ENCODE measurements around the gene EHMT1. TPM values are rescaled to one million over a fixed set of nuclear protein-coding genes. Genes with fewer than 3 reads are reported as not detected.
A peak's percentile ranks its signal among the peaks of the same experiment; 100 is the strongest.

The EHMT1 gene
- total RNA-seq, 2 experiments from 2014 or later, result 80.6 to 87.8 TPM

DNA sequence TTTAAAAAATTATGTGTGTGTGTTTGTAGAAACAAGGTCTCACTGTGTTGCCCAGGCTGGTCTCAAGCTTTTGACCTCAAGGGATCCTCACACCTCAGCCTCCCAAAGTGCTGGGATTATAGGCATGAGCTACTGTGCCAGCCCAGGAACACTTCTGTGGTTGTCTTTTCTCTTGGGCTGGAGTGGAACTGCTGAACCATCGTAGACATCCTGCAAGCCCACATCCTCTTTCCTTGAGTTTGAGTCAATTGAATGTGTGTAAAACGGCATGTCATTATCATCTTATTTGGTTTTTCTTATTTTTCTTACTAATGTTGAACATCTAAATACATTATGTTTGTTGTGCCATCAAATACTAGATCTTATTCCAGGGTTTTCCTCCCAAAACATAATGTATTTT, 40.0 kb downstream of the EHMT1 start:
- no peaks in the 10 kb centered on the region for H3K27me3 Mint-ChIP-seq
- no peak for DNase-seq
- H3K4me1 Mint-ChIP-seq (ENCODE audit: low read depth), result peaks cover 45% of the 10 kb centered on the region
- no peak overlapping the region for H3K4me3 Mint-ChIP-seq
- H3K36me3 ChIP-seq (ENCODE audit: insufficient read depth, low read length), result peaks cover 4% of the 10 kb centered on the region
- ChIA-PET POLR2A (no interaction called here), CTCF (interaction anchor here (1.2 kb wide), 1 partner anchor 14 kb away, joined by 3 read pairs; no protein-coding TSS in a partner anchor)
- intact Hi-C loops (cut with DNase I, micrococcal nuclease), result no loop called here
- TF ChIP-seq, protein P1, sequence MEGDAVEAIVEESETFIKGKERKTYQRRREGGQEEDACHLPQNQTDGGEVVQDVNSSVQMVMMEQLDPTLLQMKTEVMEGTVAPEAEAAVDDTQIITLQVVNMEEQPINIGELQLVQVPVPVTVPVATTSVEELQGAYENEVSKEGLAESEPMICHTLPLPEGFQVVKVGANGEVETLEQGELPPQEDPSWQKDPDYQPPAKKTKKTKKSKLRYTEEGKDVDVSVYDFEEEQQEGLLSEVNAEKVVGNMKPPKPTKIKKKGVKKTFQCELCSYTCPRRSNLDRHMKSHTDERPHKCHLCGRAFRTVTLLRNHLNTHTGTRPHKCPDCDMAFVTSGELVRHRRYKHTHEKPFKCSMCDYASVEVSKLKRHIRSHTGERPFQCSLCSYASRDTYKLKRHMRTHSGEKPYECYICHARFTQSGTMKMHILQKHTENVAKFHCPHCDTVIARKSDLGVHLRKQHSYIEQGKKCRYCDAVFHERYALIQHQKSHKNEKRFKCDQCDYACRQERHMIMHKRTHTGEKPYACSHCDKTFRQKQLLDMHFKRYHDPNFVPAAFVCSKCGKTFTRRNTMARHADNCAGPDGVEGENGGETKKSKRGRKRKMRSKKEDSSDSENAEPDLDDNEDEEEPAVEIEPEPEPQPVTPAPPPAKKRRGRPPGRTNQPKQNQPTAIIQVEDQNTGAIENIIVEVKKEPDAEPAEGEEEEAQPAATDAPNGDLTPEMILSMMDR (IDR thresholded peaks at IDR 0.05), result no peak
- no peaks in the 10 kb centered on the region for H3K9me3 ChIP-seq (ENCODE audit: control insufficient read depth in 1 of 2, insufficient read depth in 1 of 2, low read length in 2 of 2)
- H3K4me3 ChIP-seq (ENCODE audit: low read length), result no peak overlapping the region
- no peak for ATAC-seq (ENCODE audit: poor library complexity)
- H3K27ac Mint-ChIP-seq, result no peak overlapping the region
- no peaks in the 10 kb centered on the region for H3K9me3 Mint-ChIP-seq
- H3K27ac ChIP-seq (ENCODE audit: low read depth in 1 of 2, low read length in 2 of 2), result no peak overlapping the region
- H3K4me1 ChIP-seq (ENCODE audit: insufficient read depth, low read length), result peaks cover 8% of the 10 kb centered on the region
- peaks cover 37% of the 10 kb centered on the region for H3K36me3 Mint-ChIP-seq (ENCODE audit: low read depth)
- no peaks in the 10 kb centered on the region for H3K27me3 ChIP-seq (ENCODE audit: control insufficient read depth in 1 of 2, insufficient read depth in 2 of 2, low read length in 2 of 2)

DNA sequence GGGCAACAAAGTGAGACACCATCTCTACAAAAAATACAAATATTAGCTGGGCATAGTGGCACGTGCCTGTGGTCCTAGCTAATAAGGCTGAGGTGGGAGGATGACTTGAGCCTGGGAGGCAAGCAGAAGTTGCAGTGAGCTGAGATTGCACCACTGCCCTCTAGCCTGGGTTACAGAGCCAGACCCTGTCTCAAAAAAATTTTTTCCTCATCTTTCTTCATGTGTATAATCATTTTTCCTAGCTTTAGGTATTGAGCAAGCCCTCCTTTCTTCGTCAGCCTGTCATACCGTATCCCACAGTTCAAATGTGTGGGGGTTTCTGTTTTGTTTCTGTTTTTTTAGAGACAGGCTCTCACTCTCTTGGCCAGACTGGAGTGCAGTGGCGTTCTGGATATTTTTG, 41.3 kb downstream of the EHMT1 start:
- H3K27me3 ChIP-seq (ENCODE audit: control insufficient read depth in 1 of 2, insufficient read depth in 2 of 2, low read length in 2 of 2), result no peaks in the 10 kb centered on the region
- Mint-ChIP-seq H3K4me1 (ENCODE audit: low read depth) (peaks cover 53% of the 10 kb centered on the region), H3K27ac (peak overlapping the region; percentile 27), H3K4me3 (no peak overlapping the region), H3K27me3 (no peaks in the 10 kb centered on the region), H3K36me3 (ENCODE audit: low read depth) (peaks cover 34% of the 10 kb centered on the region), H3K9me3 (no peaks in the 10 kb centered on the region)
- no peak overlapping the region for H3K4me3 ChIP-seq (ENCODE audit: low read length)
- ChIA-PET POLR2A (no interaction called here), CTCF (no interaction called here)
- ATAC-seq (ENCODE audit: poor library complexity), result no peak
- peaks cover 8% of the 10 kb centered on the region for H3K4me1 ChIP-seq (ENCODE audit: insufficient read depth, low read length)
- H3K27ac ChIP-seq (ENCODE audit: low read depth in 1 of 2, low read length in 2 of 2), result no peak overlapping the region
- H3K36me3 ChIP-seq (ENCODE audit: insufficient read depth, low read length), result peaks cover 4% of the 10 kb centered on the region
- TF ChIP-seq, protein P1 (IDR thresholded peaks at IDR 0.05), result no peak
- H3K9me3 ChIP-seq (ENCODE audit: control insufficient read depth in 1 of 2, insufficient read depth in 1 of 2, low read length in 2 of 2), result no peaks in the 10 kb centered on the region
- DNase-seq, result no peak
- intact Hi-C loops (cut with DNase I, micrococcal nuclease), result no loop called here

DNA sequence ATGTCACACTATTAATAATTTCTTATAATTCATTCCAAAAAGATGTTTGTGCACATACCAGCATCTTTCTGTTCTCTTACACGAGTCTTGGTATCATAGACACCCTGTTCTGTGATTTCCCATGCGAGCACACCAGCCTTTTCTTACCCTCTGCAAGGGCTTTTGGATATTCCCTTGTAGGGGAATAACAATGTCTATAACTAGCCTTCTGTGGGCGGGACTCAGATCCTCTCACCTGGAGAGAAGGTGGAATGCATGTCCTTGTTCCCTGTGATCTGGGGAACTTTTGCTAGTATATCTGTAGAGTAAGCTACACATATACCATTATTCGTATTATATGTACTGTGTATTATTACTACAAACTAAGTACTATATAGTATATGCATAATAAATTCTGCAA, 44.8 kb downstream of the EHMT1 start:
- peaks cover 59% of the 10 kb centered on the region for H3K4me1 Mint-ChIP-seq (ENCODE audit: low read depth)
- no peak for ATAC-seq (ENCODE audit: poor library complexity)

More for the DNA sequence above, 44.8 kb downstream of the EHMT1 start:
- no peak overlapping the region for H3K4me3 ChIP-seq (ENCODE audit: low read length)
- TF ChIP-seq, protein P1 (IDR thresholded peaks at IDR 0.05), result no peak
- CTCF ChIA-PET, result interaction anchor here (1.8 kb wide), 1 partner anchor 10 kb away, joined by 3 read pairs; no protein-coding TSS in a partner anchor
- no peak overlapping the region for H3K27ac ChIP-seq (ENCODE audit: low read depth in 1 of 2, low read length in 2 of 2)
- Mint-ChIP-seq H3K4me3 (no peak overlapping the region), H3K27me3 (no peaks in the 10 kb centered on the region), H3K9me3 (no peaks in the 10 kb centered on the region), H3K27ac (peak overlapping the region; percentile 60), H3K36me3 (ENCODE audit: low read depth) (peaks cover 32% of the 10 kb centered on the region)
- H3K27me3 ChIP-seq (ENCODE audit: control insufficient read depth in 1 of 2, insufficient read depth in 2 of 2, low read length in 2 of 2), result no peaks in the 10 kb centered on the region
- H3K9me3 ChIP-seq (ENCODE audit: control insufficient read depth in 1 of 2, insufficient read depth in 1 of 2, low read length in 2 of 2), result no peaks in the 10 kb centered on the region
- H3K36me3 ChIP-seq (ENCODE audit: insufficient read depth, low read length), result peaks cover 11% of the 10 kb centered on the region
- intact Hi-C loops (cut with DNase I, micrococcal nuclease), result no loop called here
- POLR2A ChIA-PET, result no interaction called here
- no peak for DNase-seq
- peaks cover 23% of the 10 kb centered on the region for H3K4me1 ChIP-seq (ENCODE audit: insufficient read depth, low read length)

Measured in CD4-positive, alpha-beta T cell (primary cell).